Choroid plexus epithelial cell (primary cell): ENCODE data around the gene USP37.
"Not testable (repeated sequence)": the region's sequence is repeated elsewhere in the genome, so short reads cannot be mapped to it uniquely, and the experiment has no call there.

Experiments used
- DNase-seq: peaks from one replicate; pipeline ENCODE4 v3.0.0-alpha.2; 2010; ENCODE audit warnings: low read depth
- H3K4me3 ChIP-seq: 2 replicates; pipeline ENCODE4 v1.5.1; 2011; ENCODE audit warnings: low read depth, mild to moderate bottlenecking, control low read depth, low read length, moderate library complexity
- TF ChIP-seq, protein P1 (sequence below): conservative IDR thresholded peaks from 2 replicates; pipeline ENCODE4 v1.5.1; 2011; ENCODE audit warnings: low read depth, mild to moderate bottlenecking, control low read depth, inconsistent platforms, low read length, moderate library complexity

Gene USP37

DNA sequence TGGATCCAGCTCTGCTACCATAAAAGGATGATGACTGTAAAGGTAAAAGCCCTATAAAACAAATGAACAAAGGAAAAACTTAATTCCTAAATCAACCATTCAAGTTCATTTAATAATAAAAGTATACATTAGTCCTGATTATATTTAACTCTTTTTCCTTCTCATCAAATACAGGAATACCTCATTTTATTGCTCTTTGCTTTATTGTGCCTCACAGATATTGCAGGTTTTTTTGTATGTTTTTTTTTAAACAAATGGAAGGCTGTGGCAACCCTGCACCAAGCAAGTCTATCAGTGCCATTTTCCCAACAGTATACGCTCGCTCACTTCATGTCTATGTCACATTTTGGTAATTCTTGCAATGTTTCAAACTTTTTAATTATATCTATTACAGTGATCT is 38.2 kb downstream of the USP37 start:
- TF ChIP-seq, protein P1, sequence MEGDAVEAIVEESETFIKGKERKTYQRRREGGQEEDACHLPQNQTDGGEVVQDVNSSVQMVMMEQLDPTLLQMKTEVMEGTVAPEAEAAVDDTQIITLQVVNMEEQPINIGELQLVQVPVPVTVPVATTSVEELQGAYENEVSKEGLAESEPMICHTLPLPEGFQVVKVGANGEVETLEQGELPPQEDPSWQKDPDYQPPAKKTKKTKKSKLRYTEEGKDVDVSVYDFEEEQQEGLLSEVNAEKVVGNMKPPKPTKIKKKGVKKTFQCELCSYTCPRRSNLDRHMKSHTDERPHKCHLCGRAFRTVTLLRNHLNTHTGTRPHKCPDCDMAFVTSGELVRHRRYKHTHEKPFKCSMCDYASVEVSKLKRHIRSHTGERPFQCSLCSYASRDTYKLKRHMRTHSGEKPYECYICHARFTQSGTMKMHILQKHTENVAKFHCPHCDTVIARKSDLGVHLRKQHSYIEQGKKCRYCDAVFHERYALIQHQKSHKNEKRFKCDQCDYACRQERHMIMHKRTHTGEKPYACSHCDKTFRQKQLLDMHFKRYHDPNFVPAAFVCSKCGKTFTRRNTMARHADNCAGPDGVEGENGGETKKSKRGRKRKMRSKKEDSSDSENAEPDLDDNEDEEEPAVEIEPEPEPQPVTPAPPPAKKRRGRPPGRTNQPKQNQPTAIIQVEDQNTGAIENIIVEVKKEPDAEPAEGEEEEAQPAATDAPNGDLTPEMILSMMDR: no peak
- H3K4me3 ChIP-seq: no peak overlapping the region
- DNase-seq: no peak

GRCh38 chr2:218528409-218528808 is 39.7 kb downstream of the USP37 start:
- DNase-seq, H3K4me3 ChIP-seq: not testable (repeated sequence)

GRCh38 chr2:218523651-218524050 is 44.5 kb downstream of the USP37 start:
- no peak overlapping the region for H3K4me3 ChIP-seq
- TF ChIP-seq, protein P1: no peak
- no peak for DNase-seq

DNA sequence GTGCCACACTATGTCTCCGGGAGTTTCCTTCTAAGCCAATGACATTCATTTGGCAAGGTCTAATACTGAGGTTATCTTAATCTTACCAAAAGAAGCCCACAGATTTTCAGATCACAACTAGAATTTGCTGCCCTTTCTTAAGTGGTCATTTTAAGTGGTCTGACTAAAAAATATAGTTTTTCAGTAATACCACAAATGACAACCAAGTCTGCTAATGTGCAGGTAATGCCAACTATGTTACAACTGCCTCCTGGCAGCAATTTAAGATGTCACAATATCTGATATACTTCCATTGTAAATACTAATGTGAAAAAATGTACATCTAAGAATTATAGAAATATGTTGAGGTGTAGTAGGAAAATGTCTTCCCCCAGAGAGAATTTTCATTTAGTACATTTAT is 49.3 kb downstream of the USP37 start:
- H3K4me3 ChIP-seq: no peak overlapping the region
- TF ChIP-seq, protein P1: no peak
- DNase-seq: no peak

- no peak for DNase-seq
- H3K4me3 ChIP-seq: no peak overlapping the region
- TF ChIP-seq, protein P1: no peak
Measured at GRCh38 chr2:218517434-218518206, 50.5 kb downstream of the USP37 start.

GRCh38 chr2:218516614-218517013 is 51.5 kb downstream of the USP37 start:
- peak; percentile 49 for DNase-seq
- H3K4me3 ChIP-seq: no peak overlapping the region
- TF ChIP-seq, protein P1: peak; percentile 47

DNA sequence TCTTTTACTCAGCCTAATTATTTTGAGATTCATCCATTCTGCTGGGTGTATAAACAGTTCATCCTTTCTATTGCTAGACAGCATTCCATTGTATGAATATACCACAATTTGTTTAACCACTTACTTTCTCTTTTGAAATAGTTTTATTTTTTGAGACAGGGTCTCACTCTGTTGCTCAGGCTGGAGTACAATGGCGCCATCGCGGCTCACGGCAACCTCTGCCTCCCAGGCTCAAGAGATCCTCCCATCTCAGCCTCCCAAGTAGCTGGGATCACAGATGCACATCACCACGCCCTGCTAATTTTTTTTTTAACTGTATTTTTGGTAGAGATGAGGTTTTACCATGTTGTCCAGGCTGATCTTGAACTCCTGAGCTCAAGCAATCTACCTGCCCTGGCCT is 54.5 kb downstream of the USP37 start:
- peak; percentile 2 for DNase-seq
- no peak overlapping the region for H3K4me3 ChIP-seq

More for the DNA sequence above, 54.5 kb downstream of the USP37 start:
- TF ChIP-seq, protein P1: no peak
